GM19324 (cell line): ENCODE results near the gene HERC2.

Source experiments
- ATAC-seq: cut with Tn5 transposase; IDR thresholded peaks from one replicate; pipeline ENCODE4 v1.9.1; 2021; ENCODE audit warnings: mild to moderate bottlenecking, moderate library complexity; ENCODE audit not compliant: unreplicated experiment, low FRiP score

Gene HERC2

DNA sequence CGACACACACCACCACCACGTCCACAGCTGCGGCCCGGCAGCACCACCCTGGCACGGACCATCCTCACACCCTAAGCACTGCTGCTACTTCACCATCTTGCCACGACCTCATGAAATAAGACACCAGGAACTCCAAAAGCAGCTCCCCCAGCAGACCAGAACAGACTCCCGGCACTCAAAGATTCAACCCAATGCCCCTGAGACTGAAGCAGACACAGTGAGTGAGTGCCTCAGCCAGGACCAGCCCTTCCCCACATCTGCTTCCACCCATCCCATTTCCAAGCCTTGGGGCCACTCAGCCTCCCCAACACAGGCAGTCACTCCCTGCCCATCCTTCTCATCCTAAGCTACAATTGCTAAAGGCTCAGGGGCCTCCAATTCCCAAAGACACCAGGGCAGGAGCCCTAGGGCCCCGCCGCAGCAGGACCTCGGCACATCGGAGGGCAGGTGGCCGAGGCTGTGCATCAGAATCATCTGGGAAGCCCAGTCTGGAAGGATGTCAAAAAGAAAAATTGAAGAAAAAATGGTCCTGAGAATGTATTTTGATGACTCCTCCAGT, 204.5 kb downstream of the HERC2 start:
- no peak for ATAC-seq

GRCh38 chr15:28116521-28117431, 205.2 kb downstream of the HERC2 start:
- ATAC-seq, result no peak

- no peak for ATAC-seq
These were observed 206.1 kb downstream of the HERC2 start for GRCh38 chr15:28115871-28116270.

DNA sequence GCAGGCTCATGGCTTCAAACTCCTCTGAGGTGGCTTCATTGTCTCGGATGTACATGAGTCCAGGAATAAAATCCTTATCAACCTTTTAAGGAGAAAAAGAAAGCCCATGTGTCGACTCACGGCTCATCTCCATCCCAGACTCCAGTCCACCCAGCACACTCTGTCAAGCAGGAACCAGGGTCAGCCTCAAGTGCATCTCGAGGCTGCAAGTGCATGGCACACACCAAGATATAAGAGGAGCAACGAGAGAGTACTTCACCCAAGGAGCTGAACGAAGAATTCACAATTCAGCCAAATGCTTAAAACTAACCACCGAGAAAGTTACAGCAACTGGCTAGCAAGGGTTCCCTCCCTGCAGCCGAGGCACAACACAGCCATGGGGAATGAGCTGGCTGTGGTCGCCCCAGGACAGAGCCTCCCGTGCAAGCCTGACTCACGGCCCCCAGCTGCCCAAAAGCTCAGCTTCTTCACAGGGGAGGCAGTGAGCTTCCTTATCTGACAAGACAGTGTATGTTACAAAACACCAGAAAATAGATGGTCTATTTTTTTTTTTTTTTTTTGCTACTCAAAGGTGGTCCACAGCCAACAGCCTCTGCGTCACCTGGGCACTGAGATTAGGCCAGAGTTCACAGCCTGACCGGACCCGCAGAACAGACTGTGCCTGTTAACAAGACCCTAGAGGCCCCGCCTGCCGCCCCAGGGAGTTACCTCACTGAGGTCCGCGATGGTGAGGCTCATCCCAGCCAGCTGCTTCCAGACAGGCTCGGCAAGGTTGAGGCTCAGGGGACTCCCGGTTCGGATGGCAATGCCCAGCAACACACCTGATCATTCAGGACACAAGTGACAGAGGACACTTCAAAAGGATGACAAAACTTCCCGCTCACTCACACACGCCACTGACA, 207.0 kb downstream of the HERC2 start:
- ATAC-seq, result no peak

DNA sequence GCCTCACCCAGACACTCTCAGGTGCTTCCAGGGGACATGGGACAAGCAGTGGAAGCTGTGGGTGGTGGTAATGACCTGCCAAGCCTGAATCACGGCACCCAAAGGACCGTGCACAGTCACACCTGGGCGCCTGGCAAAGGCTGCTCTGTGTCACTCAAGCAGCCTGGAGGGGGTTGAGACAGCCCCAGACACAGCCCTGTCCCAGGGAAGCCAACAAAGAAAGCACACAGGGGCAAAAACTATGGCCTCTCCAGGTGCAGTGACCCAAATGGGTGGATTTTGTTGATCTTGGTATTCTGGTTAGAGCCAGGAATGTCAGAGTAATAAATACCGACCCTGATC, 207.9 kb downstream of the HERC2 start:
- ATAC-seq, result no peak

GRCh38 chr15:28113394-28114113, 208.4 kb downstream of the HERC2 start:
- ATAC-seq, result no peak

DNA sequence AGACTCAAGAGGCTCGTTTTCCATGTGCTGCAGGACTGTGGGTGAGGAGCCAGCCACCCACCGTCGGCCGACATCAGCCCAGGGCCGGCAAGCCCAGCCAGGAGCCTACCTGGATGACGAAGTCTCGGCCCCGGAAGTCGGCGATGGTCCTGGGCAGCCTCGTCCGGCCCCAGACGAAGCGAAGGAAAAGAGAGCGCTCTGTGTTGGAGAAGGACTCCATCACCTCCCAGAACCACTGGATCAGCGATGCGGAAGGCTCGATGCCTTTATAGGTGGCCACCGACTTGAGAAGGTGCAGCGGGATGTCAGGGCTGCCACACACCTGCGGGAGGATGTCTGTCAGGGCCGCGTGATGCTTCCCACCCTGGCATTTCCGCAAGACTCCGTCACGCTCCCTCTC, 209.0 kb downstream of the HERC2 start:
- ATAC-seq, result no peak

DNA sequence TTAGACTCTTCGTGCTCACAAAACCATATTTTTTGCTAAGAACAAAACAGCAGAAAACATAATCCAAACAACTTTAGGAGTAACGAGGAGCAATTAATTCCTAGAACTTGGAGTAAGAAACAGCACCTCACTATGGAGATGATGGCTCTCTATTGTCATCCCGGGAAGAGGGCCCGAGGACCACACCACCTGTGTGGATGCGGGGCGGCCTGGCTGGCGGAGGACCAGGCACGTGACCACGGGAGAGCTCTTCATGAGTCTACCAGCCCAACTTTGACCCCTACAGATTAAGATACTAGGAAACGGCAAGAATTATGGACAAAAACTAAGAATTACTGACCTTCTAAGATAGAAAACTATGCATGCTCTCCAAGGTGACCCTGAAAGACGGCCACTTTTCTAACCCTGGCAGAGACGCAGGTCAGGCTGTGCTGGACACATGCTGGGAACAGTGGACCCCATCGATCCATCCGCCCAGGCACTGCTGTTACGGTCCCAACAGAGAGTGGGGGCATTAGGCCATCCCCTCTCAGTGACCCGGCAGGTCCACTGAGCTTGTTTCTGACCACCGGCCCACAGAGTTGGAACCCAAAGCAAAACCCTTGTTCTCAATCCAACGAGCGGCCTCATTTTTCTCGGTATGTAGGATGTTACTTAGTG, 209.7 kb downstream of the HERC2 start:
- ATAC-seq, result no peak

GRCh38 chr15:28111543-28111942, 210.4 kb downstream of the HERC2 start:
- no peak for ATAC-seq

DNA sequence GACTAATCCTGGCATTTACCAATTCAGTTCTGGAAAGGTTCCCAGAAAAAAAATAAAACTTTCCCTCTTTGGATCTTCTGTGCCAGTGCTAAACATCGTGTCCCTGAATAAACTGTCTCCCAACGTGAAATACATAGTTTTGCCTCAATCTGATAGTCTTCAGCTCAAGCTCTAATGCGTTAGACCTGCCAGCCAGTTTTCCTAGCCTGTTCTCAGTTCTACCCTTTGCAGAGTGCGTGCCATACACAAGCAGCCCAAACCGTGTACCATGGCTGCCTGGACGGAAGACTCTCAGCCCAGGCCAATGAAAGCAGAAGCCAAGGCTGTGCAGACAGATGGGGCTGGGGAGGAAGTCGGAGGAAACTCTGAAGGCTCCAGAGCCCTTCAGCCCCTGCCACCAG, 211.5 kb downstream of the HERC2 start:
- ATAC-seq, result no peak

- ATAC-seq, result no peak
These were observed 212.1 kb downstream of the HERC2 start for GRCh38 chr15:28109626-28110455.

DNA sequence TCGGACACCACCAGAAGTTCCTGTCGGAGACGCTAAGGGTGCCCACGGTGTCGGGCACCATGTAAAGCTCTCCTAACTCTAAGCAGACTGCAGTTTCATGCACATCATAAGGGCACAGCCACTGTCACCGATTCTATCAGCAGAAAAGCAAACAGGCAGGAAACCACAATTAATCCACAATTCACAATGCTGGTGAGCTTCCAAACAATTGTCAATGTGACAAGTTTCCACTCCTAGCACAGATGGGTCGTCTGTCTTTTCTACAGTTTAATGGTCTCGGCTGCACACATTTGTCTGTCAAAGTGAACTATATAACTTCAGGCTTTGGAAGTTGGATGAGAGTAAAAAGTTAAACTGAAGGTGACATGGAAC, 214.1 kb downstream of the HERC2 start:
- no peak for ATAC-seq

- no peak for ATAC-seq
These were observed 214.7 kb downstream of the HERC2 start for GRCh38 chr15:28107111-28107903.

DNA sequence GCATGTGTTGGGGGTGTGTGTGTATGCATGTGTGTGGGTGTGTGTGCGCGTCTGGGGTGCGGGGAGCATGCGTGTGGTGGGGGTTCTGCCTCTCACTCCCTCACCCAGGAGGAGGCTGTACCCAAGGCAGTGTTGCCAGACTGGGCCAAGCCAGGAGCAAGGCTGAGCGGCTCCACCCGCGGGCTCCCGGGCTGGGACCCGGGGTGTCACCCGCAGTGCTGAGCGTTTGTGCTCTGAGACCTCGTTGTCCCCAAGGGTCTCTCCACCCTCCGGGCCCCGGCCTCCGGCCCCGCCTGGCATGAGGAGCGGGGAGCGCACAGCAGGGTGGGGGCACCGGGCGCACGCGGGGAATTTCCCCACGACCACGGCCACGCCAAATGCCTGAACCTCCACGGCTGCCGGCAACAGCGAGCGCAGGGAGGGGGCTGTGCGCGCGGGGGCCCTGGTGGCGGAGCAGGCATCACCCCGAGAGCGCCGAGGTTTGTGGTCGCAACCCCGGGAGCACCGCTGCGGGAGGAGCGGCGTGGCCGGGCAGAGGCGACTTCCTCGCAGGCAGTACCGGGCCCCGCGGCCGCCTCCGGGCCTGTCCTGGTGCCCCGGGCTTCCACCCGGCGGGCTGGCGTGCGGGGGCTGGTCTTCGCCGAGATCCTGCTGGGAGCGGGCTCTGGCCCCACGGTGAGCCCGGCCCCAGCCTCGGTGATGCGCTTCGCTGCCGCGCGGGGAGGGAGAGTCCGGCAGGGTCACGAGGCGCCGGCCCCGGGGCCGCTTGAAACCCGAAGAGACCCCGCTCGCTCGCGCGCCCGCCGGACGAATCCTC, 215.5 kb downstream of the HERC2 start:
- ATAC-seq, result no peak

DNA sequence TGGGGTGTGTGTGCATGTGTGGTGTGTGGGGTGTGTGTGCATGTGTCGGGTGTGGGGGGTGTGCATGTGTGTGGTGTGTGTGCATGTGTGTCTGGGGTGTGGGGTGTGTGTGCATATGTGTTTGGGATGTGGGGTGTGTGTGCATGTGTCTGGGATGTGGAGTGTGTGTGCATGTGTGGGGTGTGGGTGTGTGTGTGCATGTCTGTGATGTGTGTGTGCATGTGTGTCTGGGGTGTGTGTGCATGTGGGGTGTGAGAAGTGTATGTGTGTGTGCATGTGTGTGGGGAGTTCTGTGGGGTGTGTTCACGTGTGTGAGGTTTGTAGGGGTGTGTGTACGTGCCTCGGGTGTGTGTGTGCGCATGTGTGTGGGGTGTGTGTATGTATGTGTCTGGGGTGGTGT, 216.2 kb downstream of the HERC2 start:
- ATAC-seq, result no peak

GRCh38 chr15:28105224-28105791, 216.7 kb downstream of the HERC2 start:
- no peak for ATAC-seq

DNA sequence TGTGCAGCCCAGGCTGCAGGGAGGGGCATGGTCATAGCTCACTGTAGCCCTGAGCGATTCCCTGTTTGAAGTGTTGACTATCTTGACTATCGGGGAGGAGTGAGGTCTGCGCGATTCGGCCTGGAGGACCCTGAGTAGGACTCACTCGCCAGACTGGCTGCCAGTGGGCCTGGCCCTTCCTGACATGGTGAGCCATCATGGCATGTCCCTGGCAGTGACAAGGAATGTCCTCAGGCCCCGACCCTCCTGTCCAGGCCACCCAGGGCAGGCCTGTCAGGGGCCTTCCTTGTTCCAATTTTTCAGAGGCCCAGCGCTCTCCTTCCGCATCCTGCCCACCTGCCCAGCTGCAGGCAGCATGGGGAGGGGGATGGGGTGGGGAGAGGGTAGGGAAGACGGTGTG, 217.7 kb downstream of the HERC2 start:
- no peak for ATAC-seq
